Gastroesophageal sphincter (tissue), 3 donors: ENCODE measurements around the gene SIX3.

Experiments
- POLR2A ChIP-seq, 2 donors: fragments of 450-650 bp; IDR thresholded peaks; one replicate each; pipeline ENCODE4 v1.6.1; 2017; ENCODE audit warnings: antibody characterized with exemption in 2 of 2, mild to moderate bottlenecking in 2 of 2, moderate library complexity in 1 of 2
- POLR2AphosphoS5 ChIP-seq: sonication (generic); formaldehyde crosslinking; IDR thresholded peaks from one replicate; pipeline ENCODE4 v1.6.1; 2017; ENCODE audit warnings: antibody characterized with exemption
- TF ChIP-seq, protein P1 (sequence below), 4 experiments: fragments of 200-600 bp in 2 of 4; fragments of 450-650 bp in 2 of 4; sonication (generic) in 1 of 4; IDR thresholded peaks; one replicate each; pipeline ENCODE4 v1.5.1; 2017 to 2019; ENCODE audit warnings: antibody characterized with exemption in 4 of 4, mild to moderate bottlenecking in 2 of 4, moderate library complexity in 2 of 4

DNA sequence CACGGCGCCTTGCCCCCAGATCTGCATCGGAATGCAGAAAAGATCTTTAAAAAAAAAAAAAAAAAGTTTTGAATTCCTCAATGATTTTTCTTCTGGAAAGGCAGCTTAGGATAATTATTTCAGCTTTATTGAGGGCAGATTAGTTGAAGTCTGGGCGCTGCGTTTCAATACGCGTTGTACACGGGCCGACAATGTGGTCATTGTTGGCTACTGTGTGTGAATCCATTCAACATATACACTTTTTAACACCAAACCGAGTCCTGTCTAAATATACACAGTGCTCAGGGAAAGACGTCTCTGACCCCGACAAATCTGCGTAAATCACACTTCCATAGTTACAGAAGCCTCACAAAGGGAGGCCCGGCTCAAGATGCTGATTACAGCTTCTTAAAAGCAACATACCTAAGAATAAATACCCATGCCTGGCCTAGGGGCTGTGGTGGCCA lies 1.4 kb upstream of the SIX3 start:
- TF ChIP-seq, protein P1, sequence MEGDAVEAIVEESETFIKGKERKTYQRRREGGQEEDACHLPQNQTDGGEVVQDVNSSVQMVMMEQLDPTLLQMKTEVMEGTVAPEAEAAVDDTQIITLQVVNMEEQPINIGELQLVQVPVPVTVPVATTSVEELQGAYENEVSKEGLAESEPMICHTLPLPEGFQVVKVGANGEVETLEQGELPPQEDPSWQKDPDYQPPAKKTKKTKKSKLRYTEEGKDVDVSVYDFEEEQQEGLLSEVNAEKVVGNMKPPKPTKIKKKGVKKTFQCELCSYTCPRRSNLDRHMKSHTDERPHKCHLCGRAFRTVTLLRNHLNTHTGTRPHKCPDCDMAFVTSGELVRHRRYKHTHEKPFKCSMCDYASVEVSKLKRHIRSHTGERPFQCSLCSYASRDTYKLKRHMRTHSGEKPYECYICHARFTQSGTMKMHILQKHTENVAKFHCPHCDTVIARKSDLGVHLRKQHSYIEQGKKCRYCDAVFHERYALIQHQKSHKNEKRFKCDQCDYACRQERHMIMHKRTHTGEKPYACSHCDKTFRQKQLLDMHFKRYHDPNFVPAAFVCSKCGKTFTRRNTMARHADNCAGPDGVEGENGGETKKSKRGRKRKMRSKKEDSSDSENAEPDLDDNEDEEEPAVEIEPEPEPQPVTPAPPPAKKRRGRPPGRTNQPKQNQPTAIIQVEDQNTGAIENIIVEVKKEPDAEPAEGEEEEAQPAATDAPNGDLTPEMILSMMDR (IDR thresholded peaks at IDR 0.05), result no peak
- no peak for TF ChIP-seq POLR2AphosphoS5
- TF ChIP-seq POLR2A (IDR thresholded peaks at IDR 0.05), result no peak
